IMR-90 (cell line): ENCODE results near the gene TSPAN8. TPM values are rescaled to one million over a fixed set of nuclear protein-coding genes. Genes with fewer than 3 reads are reported as not detected.

ENCODE experiments used
- ATAC-seq: fragments of 200-7000 bp; cut with Tn5 transposase; 2 replicates; pipeline ENCODE4 v1.9.1; 2020; ENCODE audit warnings: low read depth, mild to moderate bottlenecking, moderate library complexity
- BruUV-seq: library from RNA; stranded (reverse); fragments of 400-500 nt; replicated peaks from 2 replicates; lab custom pipeline; 2021; lab: Mats Ljungman, UMichigan
- CTCF ChIA-PET: fragments of 300-600 bp; formaldehyde crosslinking; extraction: SDS; loops from one replicate; lab custom pipeline; 2021; ENCODE audit warnings: antibody characterized with exemption; lab: Yijun Ruan, JAX
- POLR2A ChIA-PET: fragments of 300-600 bp; sonication (Branson Sonifier 250); formaldehyde crosslinking; loops from one replicate; lab custom pipeline; 2022; ENCODE audit warnings: antibody characterized with exemption; ENCODE audit not compliant: unreplicated experiment; lab: Charles Lee
- DNase-seq: peaks from one replicate; pipeline ENCODE4 v3.0.0; 2013
- H2AFZ ChIP-seq: replicated peaks from 2 replicates; pipeline ENCODE3; 2013; ENCODE audit warnings: low read length, mild to moderate bottlenecking; ENCODE audit not compliant: poor library complexity
- H2AK5ac ChIP-seq: 2 replicates; pipeline ENCODE4 v1.6.1; 2013; ENCODE audit warnings: low read depth, low read length, inconsistent platforms
- H2AK9ac ChIP-seq: replicated peaks from 2 replicates; pipeline ENCODE3; 2013; ENCODE audit warnings: mild to moderate bottlenecking, low read depth, low read length, moderate library complexity; ENCODE audit not compliant: poor library complexity
- H2BK120ac ChIP-seq: 2 replicates; pipeline ENCODE4 v1.6.1; 2013; ENCODE audit warnings: low read depth, low read length, inconsistent platforms
- H2BK15ac ChIP-seq: 3 replicates; pipeline ENCODE4 v1.6.1; 2013; ENCODE audit warnings: low read depth, low read length, inconsistent platforms
- H2BK20ac ChIP-seq: 2 replicates; pipeline ENCODE4 v1.6.1; 2013; ENCODE audit warnings: low read depth, mild to moderate bottlenecking, inconsistent platforms, low read length, moderate library complexity
- H2BK5ac ChIP-seq: 2 replicates; pipeline ENCODE4 v1.6.1; 2013; ENCODE audit warnings: mild to moderate bottlenecking, low read depth, low read length, inconsistent platforms; ENCODE audit not compliant: poor library complexity, severe bottlenecking
- H3K14ac ChIP-seq: replicated peaks from 2 replicates; pipeline ENCODE4 v1.6.1; 2013; ENCODE audit warnings: low read depth, low read length, inconsistent platforms
- H3K18ac ChIP-seq: 2 replicates; pipeline ENCODE4 v1.6.1; 2013; ENCODE audit warnings: low read depth, low read length, control low read depth
- H3K23ac ChIP-seq: 2 replicates; pipeline ENCODE4 v1.6.1; 2013; ENCODE audit warnings: low read depth, low read length, inconsistent platforms
- H3K27ac ChIP-seq: 2 replicates; pipeline ENCODE4 v1.5.1; 2013; ENCODE audit warnings: mild to moderate bottlenecking, control low read depth, low read length; ENCODE audit not compliant: insufficient read depth
- H3K27me3 ChIP-seq: 2 replicates; pipeline ENCODE4 v1.6.1; 2013; ENCODE audit warnings: low read length; ENCODE audit not compliant: control insufficient read depth, insufficient read depth
- H3K36me3 ChIP-seq: 2 replicates; pipeline ENCODE4 v1.6.1; 2013; ENCODE audit warnings: low read length, mixed read lengths; ENCODE audit not compliant: control insufficient read depth, insufficient read depth
- H3K4ac ChIP-seq: 2 replicates; pipeline ENCODE4 v1.6.1; 2013; ENCODE audit warnings: low read depth, low read length, inconsistent platforms
- H3K4me1 ChIP-seq: 2 replicates; pipeline ENCODE4 v1.6.1; 2013; ENCODE audit warnings: low read length, mixed read lengths; ENCODE audit not compliant: control insufficient read depth, insufficient read depth
- H3K4me2 ChIP-seq: 2 replicates; pipeline ENCODE4 v1.6.1; 2013; ENCODE audit warnings: low read depth, mild to moderate bottlenecking, control low read depth, low read length, moderate library complexity
- H3K4me3 ChIP-seq: 2 replicates; pipeline ENCODE4 v1.5.1; 2013; ENCODE audit warnings: low read depth, mild to moderate bottlenecking, control low read depth, low read length, moderate library complexity; ENCODE audit not compliant: insufficient read depth
- H3K56ac ChIP-seq: 2 replicates; pipeline ENCODE4 v1.6.1; 2013; ENCODE audit warnings: low read length, inconsistent platforms; ENCODE audit not compliant: insufficient read depth; ENCODE audit errors: extremely low read depth
- H3K79me1 ChIP-seq, 2 experiments: 2 replicates each; pipeline ENCODE4 v1.6.1; 2013; ENCODE audit warnings: low read length in 2 of 2, inconsistent platforms in 1 of 2, low read depth in 1 of 2
- H3K9ac ChIP-seq: 2 replicates; pipeline ENCODE4 v1.6.1; 2013; ENCODE audit warnings: low read depth, low read length, control low read depth
- H3K9me1 ChIP-seq: 2 replicates; pipeline ENCODE4 v1.6.1; 2013; ENCODE audit warnings: low read length, inconsistent platforms; ENCODE audit not compliant: insufficient read depth
- H3K9me3 ChIP-seq: 2 replicates; pipeline ENCODE4 v1.6.1; 2013; ENCODE audit warnings: low read length; ENCODE audit not compliant: control insufficient read depth, insufficient read depth
- H4K20me1 ChIP-seq: 2 replicates; pipeline ENCODE4 v1.6.1; 2013; ENCODE audit warnings: low read length, inconsistent platforms; ENCODE audit not compliant: insufficient read depth
- H4K5ac ChIP-seq: 2 replicates; pipeline ENCODE4 v1.6.1; 2013; ENCODE audit warnings: mild to moderate bottlenecking, low read depth, low read length, control low read depth
- H4K8ac ChIP-seq, 2 experiments: 2 replicates each; pipeline ENCODE4 v1.6.1; 2013; ENCODE audit warnings: low read depth in 2 of 2, low read length in 2 of 2, control low read depth in 1 of 2, inconsistent platforms in 1 of 2
- H4K91ac ChIP-seq: 2 replicates; pipeline ENCODE4 v1.6.1; 2013; ENCODE audit warnings: low read depth, low read length, inconsistent platforms; ENCODE audit not compliant: insufficient read depth
- CEBPB ChIP-seq: IDR thresholded peaks from 2 replicates; pipeline ENCODE4 v1.6.1; 2012; ENCODE audit warnings: low read depth, low read length, improper control_type of control experiment
- CHD1 ChIP-seq: IDR thresholded peaks from 2 replicates; pipeline ENCODE4 v1.6.1; 2012; ENCODE audit warnings: low read depth, low read length, improper control_type of control experiment
- CTCF ChIP-seq: conservative IDR thresholded peaks from 2 replicates; pipeline ENCODE4 v1.5.1; 2012; ENCODE audit warnings: mild to moderate bottlenecking, low read depth, low read length, improper control_type of control experiment
- FOS ChIP-seq: fragments of 150-350 bp; IDR thresholded peaks from 2 replicates; pipeline ENCODE4 v1.6.1; 2016; ENCODE audit warnings: low read depth, low read length
- NFE2L2 ChIP-seq: fragments of 150-350 bp; IDR thresholded peaks from 2 replicates; pipeline ENCODE4 v1.6.1; 2016; ENCODE audit warnings: low read depth, mild to moderate bottlenecking, low read length
- RFX5 ChIP-seq: IDR thresholded peaks from 2 replicates; pipeline ENCODE4 v1.8.0; 2012; ENCODE audit warnings: low read depth, mild to moderate bottlenecking, low read length, moderate library complexity
- SMC3 ChIP-seq: fragments of 150-350 bp; IDR thresholded peaks from 2 replicates; pipeline ENCODE4 v1.6.1; 2016; ENCODE audit warnings: low read depth, mild to moderate bottlenecking, antibody characterized with exemption, low read length, moderate library complexity
- USF2 ChIP-seq: fragments of 150-350 bp; IDR thresholded peaks from 2 replicates; pipeline ENCODE4 v1.6.1; 2017; ENCODE audit warnings: mild to moderate bottlenecking, antibody characterized with exemption, low read length, low read depth
- WGBS, 2 experiments: methylation state at CpG; one replicate each; pipeline versions ENCODE4 v1.1.5 to v1.1.7; 2013; ENCODE audit warnings: missing lambda C conversion rate in 2 of 2; ENCODE audit not compliant: insufficient read length in 1 of 2; ENCODE audit errors: extremely low coverage in 2 of 2; 5-methylcytosine and 5-hydroxymethylcytosine counted together
- dilution Hi-C: fragments of 300-500 bp; cut with HindIII; formaldehyde crosslinking; loops from one replicate; pipeline ENCODE4 v1.14.3; 2018; ENCODE audit warnings: low sequenced_read_pairs; ENCODE audit not compliant: unreplicated experiment
- in situ Hi-C: fragments of 300-500 bp; cut with MboI; formaldehyde crosslinking; loops from 3 replicates; pipeline ENCODE4 v1.14.3; 2019; ENCODE audit warnings: low sequenced_read_pairs, inconsistent platforms, mixed read lengths
- intact Hi-C: fragments of 100-400 bp; cut with micrococcal nuclease; formaldehyde crosslinking; loops from 2 replicates; pipeline ENCODE4 v1.10.0; 2022
- polyA plus RNA-seq, 3 experiments: library from polyadenylated mRNA; depleted of rRNA; stranded (reverse); fragments of >200 nt; gene quantifications; 2 replicates each; pipeline ENCODE4 v1.2.3, GENCODE V29; 2012; ENCODE audit warnings: low replicate concordance in 1 of 3
- total RNA-seq: library from RNA; depleted of rRNA; stranded (reverse); fragments of >200 nt; gene quantifications from 2 replicates; pipeline ENCODE4 v1.2.3, GENCODE V29; 2012

TSPAN8 gene
- total and polyA plus RNA-seq, 2 of the 4 experiments (the other 2 are of a cell fraction), result not detected

DNA sequence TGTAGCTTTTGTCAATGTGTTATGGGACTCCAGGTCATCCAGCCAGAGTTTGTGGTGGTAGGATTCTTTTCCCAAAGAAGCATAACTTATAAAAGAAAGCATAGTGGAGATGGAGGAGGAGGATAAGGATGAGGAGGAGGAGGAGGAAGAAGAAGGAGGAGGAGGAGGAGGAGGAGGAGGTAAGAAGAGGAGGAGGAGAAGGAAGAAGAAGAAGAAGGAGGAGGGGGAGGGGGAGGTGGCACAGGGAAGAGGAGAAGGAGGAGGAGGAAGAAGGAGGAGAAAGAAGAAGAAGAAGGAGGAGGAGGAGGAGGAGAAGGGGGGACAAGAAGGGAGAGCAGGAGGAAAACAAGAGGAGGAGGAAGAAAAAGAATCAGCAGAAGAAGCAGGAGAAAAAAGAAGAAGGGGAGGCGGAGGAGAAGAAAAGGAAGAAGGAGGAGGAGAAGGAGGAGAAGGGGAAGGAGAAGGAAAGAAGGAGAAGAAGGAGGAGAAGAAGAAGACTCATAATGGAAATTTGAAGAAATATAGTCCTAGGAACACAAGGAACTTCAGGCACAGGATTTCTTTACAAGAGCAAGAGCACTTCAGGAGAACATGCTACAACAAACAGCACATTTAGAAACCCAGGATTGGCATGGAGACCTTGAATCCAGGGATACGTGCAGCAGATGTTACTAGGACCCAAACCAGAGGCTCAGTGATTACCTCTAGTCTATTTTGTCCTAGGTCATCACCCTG is 22.6 kb downstream of the TSPAN8 start:
- Histone ChIP-seq H2AK5ac (no peak overlapping the region), H4K5ac (no peak overlapping the region), H3K9ac (no peak overlapping the region), H4K8ac (no peak overlapping the region), H3K36me3 (no peaks in the 10 kb centered on the region), H2BK15ac (no peak overlapping the region), H2BK120ac (no peak overlapping the region), H3K4me3 (no peak overlapping the region), H2BK5ac (no peak overlapping the region), H3K9me1 (no peaks in the 10 kb centered on the region), H3K4ac (no peak overlapping the region), H3K79me1 (no peaks in the 10 kb centered on the region), H3K4me1 (no peaks in the 10 kb centered on the region), H3K56ac (no peak overlapping the region), H3K18ac (no peak overlapping the region), H2AK9ac (no peak overlapping the region), H3K27me3 (no peaks in the 10 kb centered on the region), H3K27ac (no peak overlapping the region), H3K23ac (no peak overlapping the region), H4K20me1 (no peaks in the 10 kb centered on the region), H4K91ac (no peak overlapping the region), H3K14ac (no peak overlapping the region), H3K9me3 (peaks cover 2% of the 10 kb centered on the region; the same call in 1 of the 2 replicates), H2BK20ac (no peak overlapping the region), H3K4me2 (no peak overlapping the region), H2AFZ (no peak overlapping the region)
- WGBS, 2 experiments, result no CpG with 5 or more reads among the region's 2 CpGs
- ATAC-seq (no peak), DNase-seq (no peak)
- CTCF ChIA-PET, result no interaction called here
- no TSS peak for BruUV-seq
- in situ Hi-C loops (no loop called here), dilution Hi-C loops (no loop called here), intact Hi-C loops (no loop called here)
- POLR2A ChIA-PET, result no interaction called here
- TF ChIP-seq RFX5, result no peak
- no peak for TF ChIP-seq CHD1
- no peak for TF ChIP-seq CTCF
- no peak for TF ChIP-seq CEBPB
- no peak for TF ChIP-seq USF2
- TF ChIP-seq NFE2L2, result no peak
- no peak for TF ChIP-seq FOS
- no peak for TF ChIP-seq SMC3
